HG03159 (cell line): ENCODE measurements around the gene DDX6.
"Not testable (repeated sequence)": the region's sequence is repeated elsewhere in the genome, so short reads cannot be mapped to it uniquely, and the experiment has no call there.

ENCODE experiments used
- ATAC-seq: cut with Tn5 transposase; IDR thresholded peaks from one replicate; pipeline ENCODE4 v1.9.1; 2021; ENCODE audit warnings: mild to moderate bottlenecking, moderate library complexity; ENCODE audit not compliant: unreplicated experiment

Gene DDX6, protein sequence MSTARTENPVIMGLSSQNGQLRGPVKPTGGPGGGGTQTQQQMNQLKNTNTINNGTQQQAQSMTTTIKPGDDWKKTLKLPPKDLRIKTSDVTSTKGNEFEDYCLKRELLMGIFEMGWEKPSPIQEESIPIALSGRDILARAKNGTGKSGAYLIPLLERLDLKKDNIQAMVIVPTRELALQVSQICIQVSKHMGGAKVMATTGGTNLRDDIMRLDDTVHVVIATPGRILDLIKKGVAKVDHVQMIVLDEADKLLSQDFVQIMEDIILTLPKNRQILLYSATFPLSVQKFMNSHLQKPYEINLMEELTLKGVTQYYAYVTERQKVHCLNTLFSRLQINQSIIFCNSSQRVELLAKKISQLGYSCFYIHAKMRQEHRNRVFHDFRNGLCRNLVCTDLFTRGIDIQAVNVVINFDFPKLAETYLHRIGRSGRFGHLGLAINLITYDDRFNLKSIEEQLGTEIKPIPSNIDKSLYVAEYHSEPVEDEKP

DNA sequence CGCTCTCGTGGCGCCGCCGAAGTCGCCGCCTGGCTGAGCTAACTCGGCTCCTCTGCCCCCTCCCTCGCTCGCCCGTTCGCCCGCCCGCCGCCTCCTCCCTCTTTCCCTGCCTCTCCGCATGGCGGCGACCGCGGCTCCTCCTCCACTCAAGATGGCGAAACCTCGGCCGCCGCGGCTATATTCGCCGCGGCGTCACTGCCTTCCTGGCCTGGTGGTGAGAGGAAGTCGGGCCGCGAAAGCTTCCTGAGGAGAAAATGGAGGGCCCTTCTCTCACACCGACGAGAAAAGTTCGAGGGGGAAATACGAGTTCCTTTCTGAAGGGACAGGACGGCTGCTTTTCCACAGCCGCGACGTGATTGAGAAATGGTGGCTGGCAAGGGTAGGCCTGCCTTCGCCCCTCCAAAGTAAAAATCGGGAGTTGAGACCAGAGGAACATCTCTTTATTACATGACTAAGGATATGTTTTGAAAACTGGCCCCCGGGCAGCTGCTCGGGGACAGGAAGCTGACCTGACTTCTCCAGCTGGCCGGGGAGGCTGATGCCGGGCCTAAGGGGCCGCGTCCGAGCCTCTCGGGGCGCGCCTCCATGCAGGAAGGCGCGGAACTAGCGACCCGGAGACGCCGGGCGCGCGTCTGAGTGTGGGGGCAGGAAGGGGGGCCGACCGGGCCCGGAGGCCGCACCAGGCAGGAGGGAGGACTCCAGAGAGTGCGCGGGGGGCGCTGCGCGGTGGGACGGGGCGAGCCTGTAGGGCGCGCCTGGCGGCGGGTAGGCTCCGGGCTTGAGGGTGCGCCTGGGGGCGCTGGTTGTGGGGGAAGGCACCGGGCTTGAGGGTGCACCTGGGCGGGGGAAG is at the start of gene DDX6:
TSS of gene DDX6 (minus strand) at position 54 of the 850 bp plus-strand sequence. CDS start 4,913 bp downstream, outside the sequence.
- ATAC-seq = peak; percentile 45

DNA sequence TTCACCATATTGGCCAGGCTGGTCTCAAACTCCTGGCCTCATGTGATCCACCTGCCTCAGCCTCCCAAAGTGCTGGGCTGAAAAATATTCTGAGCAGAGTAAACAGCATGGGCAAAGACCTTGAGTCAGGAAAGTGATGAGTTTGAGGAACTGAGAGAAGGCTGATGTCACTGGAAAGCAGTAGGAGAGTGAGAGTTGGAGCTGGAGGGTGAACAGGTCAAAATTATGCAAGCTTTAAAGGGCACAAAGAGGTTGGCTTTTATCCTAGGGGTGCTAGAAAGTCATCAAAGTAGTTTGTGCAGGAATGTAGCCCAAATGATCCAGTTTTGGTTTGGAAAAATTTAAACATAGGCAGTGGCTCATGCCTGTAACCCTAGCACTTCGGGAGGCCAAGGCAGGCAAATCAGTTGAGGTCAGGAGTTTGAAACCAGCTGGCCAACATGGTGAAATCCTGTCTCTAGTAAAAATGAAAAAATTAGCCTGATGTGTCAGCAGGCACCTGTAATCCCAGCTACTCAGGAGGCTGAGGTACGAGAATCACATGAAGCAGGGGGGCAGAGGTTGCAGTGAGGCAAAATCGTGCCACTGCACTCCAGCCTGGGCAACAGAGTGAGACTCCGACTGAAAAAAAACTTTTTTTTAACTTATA is 48.1 kb upstream of the DDX6 start:
- ATAC-seq = peak; percentile 76

DNA sequence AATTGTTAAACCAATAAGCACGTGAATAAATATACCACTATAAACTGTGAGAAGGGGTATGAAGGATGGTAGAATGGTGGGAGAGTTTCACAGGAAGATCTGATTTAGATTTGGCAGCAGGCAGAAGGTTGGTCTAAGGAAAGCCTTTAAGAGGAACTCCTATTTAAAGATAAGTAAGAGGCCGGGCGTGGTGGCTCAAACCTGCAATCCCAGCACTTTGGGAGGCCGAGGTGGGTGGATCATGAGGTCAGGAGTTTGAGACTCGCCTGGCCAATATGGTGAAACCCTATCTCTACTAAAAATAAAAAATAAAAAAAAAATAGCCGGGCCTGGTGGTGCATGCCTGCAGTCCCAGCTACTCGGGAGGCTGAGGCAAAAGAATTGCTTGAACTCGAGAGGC is 46.9 kb upstream of the DDX6 start:
- ATAC-seq = no peak

DNA sequence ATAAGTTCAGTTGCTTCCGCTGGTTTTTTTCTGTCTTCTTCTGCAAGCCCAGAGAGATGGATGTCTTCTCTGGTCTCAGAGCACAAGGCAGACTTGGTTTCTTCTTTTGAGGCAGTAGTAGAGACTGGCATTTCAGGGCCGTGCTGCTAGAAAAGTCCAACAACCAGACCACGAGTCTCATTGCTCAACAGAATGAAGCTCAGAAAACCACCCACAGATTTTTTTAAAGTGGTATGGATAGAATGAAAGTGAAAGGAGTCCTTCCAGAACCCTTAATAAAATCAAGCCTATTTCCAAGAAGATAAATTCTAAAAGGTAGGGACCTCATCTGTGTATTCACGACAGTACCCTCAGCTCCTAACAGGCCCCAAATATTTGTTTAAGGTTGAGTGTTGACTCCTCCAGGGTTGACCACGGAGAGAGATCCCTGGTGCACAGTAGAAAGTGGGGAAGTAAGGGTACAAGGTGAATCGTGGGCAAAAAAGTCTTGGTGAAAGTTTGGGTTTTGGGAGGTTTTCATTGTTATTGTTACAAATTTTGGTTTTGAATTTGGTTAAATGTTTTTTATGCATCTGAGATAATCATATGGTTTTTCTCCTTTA is 43.6 kb upstream of the DDX6 start:
- no peak for ATAC-seq

DNA sequence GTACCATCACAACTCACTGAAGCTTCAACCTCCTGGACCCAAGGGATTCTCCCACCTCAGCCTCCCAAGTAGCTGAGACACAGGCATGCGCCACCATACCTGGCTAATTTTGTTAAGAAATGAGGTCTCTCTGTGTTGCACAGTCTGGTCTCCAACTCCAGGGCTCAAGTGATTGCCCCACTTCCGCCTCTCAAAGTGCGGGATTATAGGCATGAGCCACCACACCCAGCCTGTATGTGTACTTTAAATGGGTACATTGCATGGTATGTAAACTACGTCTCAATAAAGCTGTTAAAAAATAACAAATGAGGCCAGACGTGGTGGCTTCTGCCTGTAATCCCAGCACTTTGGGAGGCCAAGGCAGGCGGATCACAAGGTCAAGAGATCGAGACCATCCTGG is 36.2 kb upstream of the DDX6 start:
- ATAC-seq = no peak

DNA sequence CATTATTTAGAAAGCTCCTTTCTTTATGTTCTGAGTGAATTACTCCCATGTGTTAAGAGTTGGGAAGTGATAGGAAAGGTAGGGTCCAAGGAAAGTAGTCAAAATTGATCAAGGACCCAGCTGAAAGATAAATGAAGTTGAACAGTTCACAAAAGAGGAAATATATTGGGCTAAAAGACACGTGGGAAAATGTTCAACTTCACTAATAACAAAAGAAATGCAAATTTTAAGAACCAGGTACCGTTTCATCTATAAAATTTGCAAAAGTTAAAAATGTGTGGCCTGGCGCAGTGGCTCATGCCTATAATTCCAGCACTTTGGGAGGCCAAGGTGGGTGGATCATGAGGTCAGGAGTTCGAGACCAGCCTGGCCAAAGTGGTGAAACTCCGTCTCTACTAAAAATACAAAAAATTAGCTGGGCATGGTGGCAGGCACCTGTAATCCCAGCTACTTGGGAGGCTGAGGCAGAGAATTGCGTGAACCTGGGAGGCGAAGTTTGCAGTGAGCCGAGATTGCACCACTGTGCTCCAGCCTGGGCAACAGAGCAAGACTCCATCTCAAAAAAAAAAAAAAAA is 32.1 kb upstream of the DDX6 start:
- ATAC-seq = not testable (repeated sequence)

DNA sequence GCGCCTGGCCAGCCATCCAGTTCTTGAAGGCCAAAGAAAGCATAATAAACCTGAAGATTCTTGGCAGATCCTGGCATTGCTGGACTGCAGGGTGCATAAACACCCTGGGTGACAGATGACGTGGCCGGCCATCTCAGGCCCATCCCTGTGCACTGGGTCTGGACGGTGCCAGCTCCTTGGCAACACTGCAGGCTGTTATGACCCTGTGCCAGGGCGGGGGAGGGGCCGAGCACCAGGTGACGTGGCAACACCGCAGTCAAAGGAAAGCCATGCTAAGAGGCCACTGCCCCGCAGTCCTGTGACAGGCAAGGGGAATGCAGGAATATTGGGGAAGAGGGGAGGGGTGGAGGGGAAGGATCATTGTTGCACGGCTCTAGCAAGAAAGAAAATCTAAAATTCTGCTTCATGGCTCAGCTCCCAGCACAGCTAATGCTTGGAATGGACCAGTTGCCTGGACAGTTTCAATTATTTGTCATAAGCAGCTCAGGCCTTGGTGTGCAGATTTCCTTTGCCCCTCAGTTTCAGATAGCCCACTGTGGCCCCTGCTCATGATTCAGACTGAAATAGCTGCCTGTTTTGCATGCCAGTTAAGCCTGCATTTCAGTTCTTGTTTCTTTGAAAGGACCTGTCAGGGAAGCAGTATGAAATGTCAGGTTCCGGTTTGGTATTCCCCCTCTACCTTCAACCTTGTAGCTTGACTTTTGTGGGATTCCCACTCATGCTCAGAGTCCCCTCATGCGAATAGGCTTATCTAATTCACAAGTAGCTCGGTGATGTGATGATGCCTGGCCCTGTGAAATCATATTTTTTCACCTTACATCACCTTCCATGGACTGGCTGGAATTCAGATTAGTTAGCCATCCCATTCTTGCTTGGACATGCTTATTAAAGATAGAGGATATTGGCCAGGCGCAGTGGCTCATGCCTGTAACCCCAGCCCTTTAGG is 29.7 kb upstream of the DDX6 start:
- ATAC-seq = peak; percentile 92

DNA sequence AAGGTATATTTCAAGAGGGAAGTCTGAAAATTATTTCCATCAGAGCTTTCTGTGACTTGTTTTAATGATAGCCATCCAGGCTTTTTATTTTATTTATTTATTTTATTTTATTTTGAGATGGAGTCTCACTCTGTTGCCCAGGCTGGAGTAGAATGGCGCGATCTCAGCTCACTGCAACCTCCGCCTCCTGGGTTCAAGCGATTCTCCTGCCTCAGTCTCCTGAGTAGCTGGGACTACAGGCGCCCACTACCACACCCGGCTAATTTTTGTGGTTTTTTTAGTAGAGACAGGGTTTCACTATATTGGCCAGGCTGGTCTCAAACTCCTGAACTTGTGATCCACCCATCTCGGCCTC is 29.0 kb upstream of the DDX6 start:
- not testable (repeated sequence) for ATAC-seq

DNA sequence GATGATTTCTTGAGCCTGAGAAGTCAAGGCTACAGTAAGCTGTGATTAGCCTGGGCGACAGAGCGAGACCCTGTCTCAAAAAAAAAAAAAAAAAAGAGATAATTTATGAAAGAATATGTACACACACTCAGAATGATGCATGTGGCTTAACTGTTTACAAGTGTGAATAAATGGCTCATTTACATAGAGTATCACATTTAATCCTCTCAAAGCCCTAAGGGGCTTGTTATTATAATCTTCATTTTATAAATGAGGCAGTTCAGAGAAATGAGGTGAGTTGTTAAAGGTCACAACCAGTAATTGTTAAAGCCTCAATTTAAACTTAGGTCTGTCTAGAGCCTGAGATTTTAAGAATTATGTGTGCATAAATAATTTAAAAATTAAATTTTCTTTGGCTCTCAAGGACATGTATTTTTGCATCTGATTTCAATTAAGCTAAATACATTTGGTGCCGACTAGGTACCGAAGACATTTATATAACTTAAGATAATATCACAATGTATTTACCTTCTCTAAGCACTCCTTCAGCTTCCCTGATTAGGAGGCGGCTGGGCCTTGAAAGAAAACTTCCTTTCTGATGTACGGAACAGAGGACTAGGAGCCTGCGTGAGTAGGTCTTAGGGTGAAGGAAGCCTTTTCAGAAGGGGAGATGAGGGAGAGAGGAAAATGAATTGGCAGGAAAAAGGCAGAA is 28.5 kb upstream of the DDX6 start:
- ATAC-seq = no peak

DNA sequence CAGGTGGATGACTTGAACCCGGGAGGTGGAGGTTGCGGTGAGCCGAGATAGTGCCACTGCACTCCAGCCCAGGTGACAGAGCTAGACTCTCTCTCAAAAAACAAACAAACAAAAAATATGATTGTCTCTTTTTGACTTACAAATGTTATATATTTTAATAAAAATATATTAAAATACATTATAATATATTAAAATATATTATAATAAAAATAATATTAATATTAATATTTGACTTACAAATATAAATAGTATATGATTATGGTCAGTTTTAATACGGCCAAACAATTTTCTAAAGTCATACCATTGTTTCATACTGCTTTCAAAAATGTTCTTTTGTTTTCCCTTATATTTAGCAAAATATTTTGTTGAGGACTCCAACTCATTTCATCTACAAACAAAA is 27.2 kb upstream of the DDX6 start:
- ATAC-seq = no peak

DNA sequence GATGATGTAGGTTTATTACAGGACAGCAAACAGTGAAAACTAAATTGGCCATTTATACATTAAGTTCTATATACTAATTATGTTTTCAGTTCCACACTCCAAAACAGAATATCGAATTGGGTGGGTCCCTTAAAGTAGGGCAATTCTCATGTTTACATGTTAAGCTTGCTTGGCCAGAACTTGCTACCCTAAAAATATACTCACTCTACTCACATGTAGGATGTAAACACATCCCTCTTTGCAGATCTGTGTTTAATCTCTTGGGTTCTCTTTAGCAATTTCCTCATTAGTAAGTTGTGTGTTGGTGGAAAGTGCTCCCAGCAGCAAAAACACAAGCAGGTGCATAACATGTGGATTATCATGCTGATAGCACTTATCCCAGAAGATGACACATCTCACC is 22.6 kb upstream of the DDX6 start:
- no peak for ATAC-seq

DNA sequence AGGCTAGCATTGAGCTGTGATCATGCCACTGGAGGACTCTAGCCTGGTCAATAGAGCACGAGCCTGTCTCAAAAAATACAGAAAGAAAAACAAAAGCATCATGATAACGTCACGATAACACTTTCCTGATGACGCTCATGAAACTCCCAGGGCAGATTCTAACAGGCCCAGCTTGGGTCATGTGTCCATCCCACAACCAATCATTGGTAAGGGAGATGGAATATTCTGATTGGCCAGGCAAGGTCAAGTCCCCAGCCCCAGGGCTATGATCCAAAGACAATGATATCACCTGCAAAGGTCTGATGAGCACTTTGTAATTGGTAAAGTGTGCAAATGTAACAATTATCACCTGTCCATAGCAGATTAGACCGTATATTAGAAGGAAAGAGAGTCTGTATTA is 21.5 kb upstream of the DDX6 start:
- no peak for ATAC-seq

DNA sequence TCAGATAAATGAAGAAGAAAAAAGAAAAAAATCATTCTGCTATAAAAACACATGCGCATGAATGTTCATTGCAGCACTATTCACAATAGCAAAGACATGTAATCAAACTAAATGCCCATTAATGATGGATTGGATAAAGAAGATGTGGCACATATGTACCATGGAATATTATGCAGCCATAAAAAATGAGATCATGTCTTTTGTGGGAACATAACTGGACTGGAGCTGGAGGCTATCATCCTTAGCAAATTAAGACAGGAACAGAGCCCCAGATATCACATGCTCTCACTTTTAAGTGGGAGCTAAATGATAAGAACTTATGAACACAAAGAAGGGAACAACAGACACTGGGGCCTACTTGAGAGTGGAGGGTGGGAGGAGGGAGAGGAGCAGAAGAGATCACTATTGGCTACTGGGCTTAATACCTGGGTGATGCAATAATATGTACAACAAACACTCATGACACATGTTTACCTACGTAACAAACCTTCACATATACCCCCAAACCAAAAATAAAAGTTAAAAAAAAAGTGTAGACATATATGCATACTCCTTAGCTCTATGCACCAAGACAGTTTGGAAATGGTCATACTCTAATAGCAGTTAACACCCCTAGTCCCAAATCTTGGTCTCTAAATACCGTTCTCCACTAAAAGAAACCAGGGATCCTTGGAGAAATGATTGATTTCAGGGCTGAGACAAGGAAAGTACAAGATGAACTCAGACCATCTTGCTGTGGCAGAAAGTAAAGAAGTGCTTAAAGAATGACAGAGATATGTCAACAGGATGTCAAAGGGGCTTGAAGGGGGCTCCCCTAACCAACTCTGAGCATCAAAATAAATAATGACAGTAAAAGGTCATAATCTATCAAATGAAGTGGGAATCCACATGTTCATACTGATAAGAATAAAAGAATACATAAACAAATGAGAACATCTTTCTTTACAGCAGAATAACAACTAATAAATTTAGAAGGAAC is 17.1 kb upstream of the DDX6 start:
- no peak for ATAC-seq

DNA sequence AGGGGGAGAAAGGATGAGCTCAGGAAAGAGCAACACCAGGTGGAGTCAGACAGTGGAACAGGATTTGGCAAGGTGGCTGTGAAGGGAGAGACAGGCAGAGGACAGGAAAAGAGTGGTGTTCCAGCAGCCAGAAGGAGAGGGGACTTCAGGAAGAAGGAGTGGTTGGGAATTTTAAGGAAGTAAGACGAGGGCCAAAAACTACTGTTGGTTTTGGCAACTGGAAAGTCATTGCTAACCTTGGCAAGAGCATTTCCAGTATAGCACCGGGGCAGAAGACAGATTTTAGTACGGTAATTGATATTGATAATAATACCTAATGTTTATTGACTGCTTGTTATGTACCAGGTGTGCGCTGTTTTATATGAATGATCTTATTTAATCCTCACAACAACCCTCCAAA is 15.4 kb upstream of the DDX6 start:
- ATAC-seq = no peak

DNA sequence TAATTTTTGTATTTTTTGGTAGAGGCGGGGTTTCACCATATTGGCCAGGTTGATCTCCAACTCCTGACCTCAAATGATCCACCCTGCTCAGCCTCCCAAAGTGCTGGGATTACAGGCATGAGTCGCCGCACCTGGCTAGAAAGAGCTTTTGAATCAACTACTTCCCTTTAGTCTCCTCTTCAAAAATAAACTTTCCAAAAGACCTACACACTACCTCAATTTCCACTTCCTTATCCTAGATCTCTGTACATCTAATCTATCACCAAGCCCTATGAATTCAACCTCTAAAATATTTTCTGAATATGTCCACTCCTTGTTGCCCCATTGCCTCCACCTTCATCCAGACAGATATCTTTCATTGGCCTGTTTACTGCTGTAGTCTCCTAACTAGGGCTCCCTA is 13.1 kb upstream of the DDX6 start:
- ATAC-seq = no peak

DNA sequence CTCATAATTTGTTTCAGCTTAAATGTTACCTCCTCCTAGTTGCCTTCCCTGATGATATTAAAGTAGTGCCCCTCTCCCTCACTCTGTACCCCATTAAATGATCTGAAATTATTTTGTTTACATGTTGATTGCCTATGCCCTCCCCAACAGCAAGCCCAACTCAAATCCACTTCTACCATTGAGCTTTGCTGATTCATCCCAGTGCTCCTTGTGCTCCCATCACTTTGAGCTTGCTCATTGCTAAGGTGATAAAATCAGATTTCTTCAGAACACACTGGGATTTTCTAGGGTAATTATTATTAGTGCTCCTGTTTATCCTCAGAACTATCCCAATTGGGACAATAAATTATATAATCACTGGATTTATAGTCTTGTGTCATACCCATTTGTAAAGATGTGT is 8.4 kb upstream of the DDX6 start:
- ATAC-seq = no peak

DNA sequence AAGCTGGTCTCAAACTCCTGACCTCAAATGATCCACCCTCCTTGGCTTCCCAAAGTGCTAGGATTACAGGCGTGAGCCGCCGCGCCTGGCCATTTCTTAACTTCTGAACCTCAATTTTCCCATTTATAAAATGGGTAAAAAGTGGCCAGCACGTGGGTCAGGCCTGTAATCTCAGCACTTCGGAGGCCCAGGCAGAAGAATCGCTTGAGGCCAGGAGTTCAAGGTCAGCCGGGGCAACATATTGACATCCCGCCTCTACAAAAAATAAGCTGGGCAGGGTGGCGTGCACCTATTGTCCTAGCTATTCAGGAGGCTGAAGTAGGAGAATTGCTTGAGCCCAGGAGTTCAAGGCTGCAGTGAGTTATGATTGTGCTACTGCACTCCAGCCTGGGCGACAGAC is 6.5 kb upstream of the DDX6 start:
- no peak for ATAC-seq

DNA sequence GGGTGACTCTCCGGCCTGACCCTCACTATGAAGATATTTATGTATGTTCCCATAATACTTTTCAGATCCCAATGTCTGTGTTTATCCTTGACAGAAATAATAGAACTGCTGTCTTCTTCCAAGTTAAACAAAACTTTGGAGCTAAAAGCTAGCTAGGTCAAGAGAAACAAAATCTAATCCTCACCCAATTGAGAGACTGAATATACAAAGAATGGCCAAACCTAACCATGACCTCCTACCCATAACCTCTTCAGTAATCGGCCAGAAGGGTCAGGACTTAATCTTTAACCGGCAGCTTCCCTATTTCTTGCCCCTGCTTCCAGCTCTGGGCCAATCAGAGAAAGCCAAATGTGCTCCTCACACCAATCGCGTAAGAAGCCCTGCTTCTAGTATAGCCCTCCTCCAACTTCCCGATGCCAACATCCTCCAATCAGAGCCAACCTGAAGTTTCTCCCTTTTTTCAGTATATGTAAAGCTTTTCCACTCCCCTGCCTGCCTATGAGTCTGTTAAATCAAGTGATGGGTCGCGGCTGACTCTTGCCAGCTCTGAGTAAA is 1.7 kb upstream of the DDX6 start:
- peak; percentile 44 for ATAC-seq
